T follicular helper cell (primary cell): ENCODE data around the gene SAFB.

ENCODE experiments used
- DNase-seq: peaks from one replicate; pipeline ENCODE4 v3.0.0-alpha.2; 2020; ENCODE audit warnings: low read depth

SAFB gene

GRCh38 chr19:5666921-5667610 lies 44.2 kb downstream of the SAFB start:
- DNase-seq = no peak

GRCh38 chr19:5667751-5668271 lies 44.9 kb downstream of the SAFB start:
- DNase-seq = no peak

GRCh38 chr19:5669212-5669611 lies 46.3 kb downstream of the SAFB start:
- DNase-seq = no peak

GRCh38 chr19:5671600-5671999 lies 48.7 kb downstream of the SAFB start:
- no peak for DNase-seq

GRCh38 chr19:5672708-5673459 lies 50.0 kb downstream of the SAFB start:
- DNase-seq = no peak

GRCh38 chr19:5673752-5674151 lies 50.9 kb downstream of the SAFB start:
- DNase-seq = no peak

GRCh38 chr19:5674714-5675113 lies 51.8 kb downstream of the SAFB start:
- DNase-seq = no peak

GRCh38 chr19:5676105-5676771 lies 53.4 kb downstream of the SAFB start:
- no peak for DNase-seq

GRCh38 chr19:5676772-5677105 lies 53.9 kb downstream of the SAFB start:
- no peak for DNase-seq

- DNase-seq = no peak
These were observed 54.3 kb downstream of the SAFB start for GRCh38 chr19:5677136-5677535.

- DNase-seq = no peak
These were observed 54.7 kb downstream of the SAFB start for GRCh38 chr19:5677580-5677979.

GRCh38 chr19:5678071-5678718 lies 55.3 kb downstream of the SAFB start:
- no peak for DNase-seq

- no peak for DNase-seq
These were observed 56.6 kb downstream of the SAFB start for GRCh38 chr19:5679289-5680083.

- DNase-seq = no peak
These were observed 57.2 kb downstream of the SAFB start for GRCh38 chr19:5680084-5680436.

GRCh38 chr19:5680437-5681368 lies 57.8 kb downstream of the SAFB start, which contains the start of the genes HSD11B1L and MICOS13:
Gene HSD11B1L, plus strand, starts transcription at chr19:5681027. Its CDS starts 3,806 bp downstream, at chr19:5684833.
Gene MICOS13, minus strand, starts transcription at chr19:5680516. Its CDS starts 30 bp downstream, at chr19:5680486.
- peak; percentile 98 for DNase-seq

GRCh38 chr19:5681391-5682106 lies 58.7 kb downstream of the SAFB start:
- no peak for DNase-seq

GRCh38 chr19:5682107-5682482 lies 59.2 kb downstream of the SAFB start:
- no peak for DNase-seq

- DNase-seq = no peak
These were observed 60.4 kb downstream of the SAFB start for GRCh38 chr19:5683177-5683886.
